CD4-positive, CD25-positive, alpha-beta regulatory T cell (primary cell): Measurements from ENCODE around the gene GIMAP8. TPM values are rescaled to one million over a fixed set of nuclear protein-coding genes. Genes with fewer than 3 reads are reported as not detected.

ENCODE experiments used
- ATAC-seq, 2 donors: fragments of 150-1000 bp; cut with Tn5 transposase; one replicate each; pipeline ENCODE4 v1.10.0; 2021; ENCODE audit warnings: low read depth in 2 of 2, moderate number of reproducible peaks in 2 of 2, moderate library complexity in 1 of 2
- DNase-seq, 3 donors: peaks; one replicate each; pipeline versions ENCODE4 v3.0.0 to v3.0.0-alpha.2; 2012 to 2022; ENCODE audit warnings: mixed read lengths in 1 of 3
- H3K27ac ChIP-seq: one replicate; pipeline ENCODE4 v1.7.0; 2013; ENCODE audit warnings: mild to moderate bottlenecking, low read length; ENCODE audit not compliant: insufficient read depth, poor library complexity, severe bottlenecking
- H3K27me3 ChIP-seq: one replicate; pipeline ENCODE4 v1.7.0; 2013; ENCODE audit warnings: low read length; ENCODE audit not compliant: control insufficient read depth, insufficient read depth
- H3K36me3 ChIP-seq: one replicate; pipeline ENCODE4 v1.7.0; 2013; ENCODE audit warnings: mild to moderate bottlenecking, low read length, moderate library complexity; ENCODE audit not compliant: control insufficient read depth, insufficient read depth
- H3K4me1 ChIP-seq: 2 replicates; pipeline ENCODE4 v1.7.0; 2013; ENCODE audit warnings: mild to moderate bottlenecking, low read length; ENCODE audit not compliant: insufficient read depth, control insufficient read depth, poor library complexity, severe bottlenecking
- H3K4me3 ChIP-seq: one replicate; pipeline ENCODE4 v1.7.0; 2013; ENCODE audit warnings: low read depth, mild to moderate bottlenecking, low read length, moderate library complexity
- H3K9me3 ChIP-seq, 2 experiments: 1 replicate in 1 of 2; 2 replicates in 1 of 2; pipeline ENCODE4 v1.7.0; 2013; ENCODE audit warnings: low read length in 2 of 2, mild to moderate bottlenecking in 1 of 2, moderate library complexity in 1 of 2; ENCODE audit not compliant: control insufficient read depth in 2 of 2
- H3K27ac Mint-ChIP-seq, 3 donors: one replicate each; pipeline ENCODE4 v1.8.0; 2020 to 2022; ENCODE audit warnings: mild to moderate bottlenecking in 3 of 3, mixed read lengths in 3 of 3, moderate library complexity in 2 of 3
- H3K27me3 Mint-ChIP-seq: one replicate; pipeline ENCODE4 v1.8.0; 2022; ENCODE audit warnings: mild to moderate bottlenecking, mixed read lengths
- H3K36me3 Mint-ChIP-seq: one replicate; pipeline ENCODE4 v1.8.0; 2020; ENCODE audit warnings: mixed read lengths
- H3K4me1 Mint-ChIP-seq, 4 donors: one replicate each; pipeline ENCODE4 v1.8.0; 2020 to 2022; ENCODE audit warnings: mixed read lengths in 4 of 4, mild to moderate bottlenecking in 1 of 4
- H3K4me3 Mint-ChIP-seq, 4 donors: one replicate each; pipeline ENCODE4 v1.8.0; 2020 to 2022; ENCODE audit warnings: mild to moderate bottlenecking in 4 of 4, mixed read lengths in 4 of 4, moderate library complexity in 3 of 4
- H3K9me3 Mint-ChIP-seq, 7 donors: one replicate each; pipeline ENCODE4 v1.8.0; 2020 to 2022; ENCODE audit warnings: mixed read lengths in 7 of 7, mild to moderate bottlenecking in 3 of 7, moderate library complexity in 2 of 7
- polyA plus RNA-seq, 4 donors: library from polyadenylated mRNA; unstranded; fragments of 300-500 nt; fragmentation: Illumina TruSeq; gene quantifications; one replicate each; pipeline ENCODE4 v1.2.3, GENCODE V29; 2021
- total RNA-seq: library from RNA; stranded (reverse); gene quantifications from one replicate; pipeline ENCODE4 v1.2.3, GENCODE V29; 2022

Gene GIMAP8
- total RNA-seq (8.0 TPM), polyA plus RNA-seq (10 to 100 TPM; 11.3 to 30.8 (median 18.4) TPM)

DNA sequence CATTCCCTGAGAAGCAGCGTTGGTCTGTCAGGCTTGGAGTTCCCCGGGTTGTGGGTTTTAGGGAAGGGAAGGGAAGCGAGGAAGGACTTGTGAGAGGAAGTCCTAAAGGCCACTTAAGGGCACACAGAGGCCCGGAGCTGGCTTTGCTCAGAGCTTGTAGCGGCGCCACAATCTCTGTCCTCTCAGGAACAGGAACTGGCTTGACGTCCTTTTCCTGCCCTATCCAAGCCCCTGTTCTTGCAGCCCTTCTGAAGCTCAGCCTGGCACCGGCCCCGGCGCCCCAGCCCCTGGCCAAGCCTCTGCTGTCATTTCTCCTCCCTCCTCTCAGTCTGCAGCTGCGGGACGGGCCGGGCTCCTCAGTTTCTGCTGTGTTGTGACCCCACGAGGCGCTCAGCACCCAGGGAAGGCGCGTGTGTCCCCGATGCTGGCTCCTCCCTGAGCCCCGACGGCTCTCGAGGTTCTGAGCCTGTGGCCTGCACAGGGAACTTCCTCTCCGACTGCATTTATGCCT is at the start of gene GIMAP8:
Gene GIMAP8, plus strand, starts transcription at position 140 of the 511 bp plus-strand sequence. CDS start 16,069 bp downstream, outside the sequence.
- H3K27ac Mint-ChIP-seq: peak within 1 kb of the TSS; percentile 86 to 99 (median 95)
- Histone ChIP-seq H3K4me1 (peaks cover 58% of the 10 kb centered on the region), H3K36me3 (no peaks in the 10 kb centered on the region), H3K27ac (peak within 1 kb of the TSS; percentile 78), H3K9me3 (peaks cover 0 to 1% of the 10 kb centered on the region in 2 experiments), H3K27me3 (no peaks in the 10 kb centered on the region), H3K4me3 (peak within 1 kb of the TSS; percentile 99)
- ATAC-seq (peak; percentile 40 to 54), DNase-seq (peak; percentile 15 to 70 (median 48))
- peaks cover 19% of the 10 kb centered on the region for H3K36me3 Mint-ChIP-seq
- peaks cover 0 to 3% (median 0%) of the 10 kb centered on the region in 7 donors for H3K9me3 Mint-ChIP-seq
- H3K4me1 Mint-ChIP-seq: peaks cover 5 to 69% (median 48%) of the 10 kb centered on the region in 4 donors
- H3K4me3 Mint-ChIP-seq: peak within 1 kb of the TSS; percentile 96 to 99 (median 97)
- H3K27me3 Mint-ChIP-seq: no peaks in the 10 kb centered on the region

DNA sequence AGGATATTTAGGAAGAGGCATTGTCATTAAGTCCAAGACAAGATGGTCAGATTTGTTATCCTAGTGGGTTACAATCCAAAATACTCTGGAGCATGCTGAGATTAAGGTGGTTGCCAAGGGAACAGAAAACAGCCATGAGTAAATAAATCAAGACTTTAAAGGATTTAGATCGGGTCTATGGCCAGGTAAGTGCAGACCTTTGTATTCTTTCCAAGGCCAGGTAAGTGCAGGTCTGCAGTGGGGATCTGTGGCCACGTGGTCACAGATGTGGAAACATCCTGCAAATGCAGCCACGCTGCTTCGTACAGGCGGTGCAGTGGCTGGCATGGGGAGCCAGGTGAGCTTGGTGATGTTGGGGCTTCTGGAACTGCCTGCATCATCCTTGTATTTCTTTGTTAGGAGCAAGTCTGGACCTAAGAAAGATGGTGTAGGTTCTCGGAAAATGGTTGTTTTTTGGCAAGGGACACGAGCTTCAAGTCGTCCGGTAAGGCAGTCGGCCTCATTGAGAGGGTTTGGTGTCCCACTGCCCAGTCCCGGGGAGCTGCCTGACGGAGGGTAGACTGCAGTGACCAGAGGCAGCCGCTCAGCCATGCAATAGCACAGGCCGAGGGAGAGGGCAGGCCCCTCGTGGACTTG is 49.5 kb upstream of the GIMAP8 start:
- ATAC-seq: no peak
- H3K36me3 ChIP-seq: no peaks in the 10 kb centered on the region
- no peak for DNase-seq
- H3K9me3 ChIP-seq: no peaks in the 10 kb centered on the region
- H3K27me3 Mint-ChIP-seq: peaks cover 4% of the 10 kb centered on the region
- H3K27ac ChIP-seq: no peak overlapping the region
- no peak overlapping the region for H3K4me3 ChIP-seq
- peak overlapping the region in 3 of 4 donors; percentile 21 to 82 (median 54) for H3K4me3 Mint-ChIP-seq
- H3K27me3 ChIP-seq: no peaks in the 10 kb centered on the region
- H3K4me1 ChIP-seq: peaks cover 20% of the 10 kb centered on the region
- H3K27ac Mint-ChIP-seq: peak overlapping the region in 1 of 3 donors; percentile 75
- no peaks in the 10 kb centered on the region for H3K36me3 Mint-ChIP-seq
- peaks cover 0 to 28% (median 16%) of the 10 kb centered on the region in 4 donors for H3K4me1 Mint-ChIP-seq
- no peaks in the 10 kb centered on the region for H3K9me3 Mint-ChIP-seq

DNA sequence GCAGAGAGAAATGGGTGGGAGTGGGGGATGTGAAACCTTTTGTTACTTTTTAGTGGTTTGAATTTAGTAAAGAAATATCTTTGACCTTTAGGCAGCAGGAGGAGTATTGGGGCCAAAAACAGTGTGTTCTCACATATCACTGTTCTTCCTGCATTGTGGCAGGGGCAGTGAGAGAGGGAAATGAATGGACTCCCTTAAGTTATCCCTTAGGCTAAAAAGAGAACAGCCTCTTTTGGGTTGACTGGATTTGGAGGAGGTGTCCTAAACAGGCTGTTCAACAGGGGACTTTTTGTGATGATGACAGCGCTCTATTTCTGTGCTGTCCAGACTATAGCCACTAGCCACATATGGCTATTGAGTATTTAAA is 49.0 kb upstream of the GIMAP8 start:
- H3K4me3 ChIP-seq: no peak overlapping the region
- Mint-ChIP-seq H3K27ac (no peak overlapping the region), H3K4me3 (peak overlapping the region in 2 of 4 donors; percentile 32 to 82), H3K4me1 (peaks cover 0 to 29% (median 17%) of the 10 kb centered on the region in 4 donors), H3K9me3 (no peaks in the 10 kb centered on the region), H3K27me3 (peaks cover 9% of the 10 kb centered on the region), H3K36me3 (no peaks in the 10 kb centered on the region)
- peaks cover 24% of the 10 kb centered on the region for H3K4me1 ChIP-seq
- no peak overlapping the region for H3K27ac ChIP-seq
- no peaks in the 10 kb centered on the region for H3K36me3 ChIP-seq
- DNase-seq (no peak), ATAC-seq (no peak)
- H3K9me3 ChIP-seq: no peaks in the 10 kb centered on the region
- H3K27me3 ChIP-seq: no peaks in the 10 kb centered on the region

DNA sequence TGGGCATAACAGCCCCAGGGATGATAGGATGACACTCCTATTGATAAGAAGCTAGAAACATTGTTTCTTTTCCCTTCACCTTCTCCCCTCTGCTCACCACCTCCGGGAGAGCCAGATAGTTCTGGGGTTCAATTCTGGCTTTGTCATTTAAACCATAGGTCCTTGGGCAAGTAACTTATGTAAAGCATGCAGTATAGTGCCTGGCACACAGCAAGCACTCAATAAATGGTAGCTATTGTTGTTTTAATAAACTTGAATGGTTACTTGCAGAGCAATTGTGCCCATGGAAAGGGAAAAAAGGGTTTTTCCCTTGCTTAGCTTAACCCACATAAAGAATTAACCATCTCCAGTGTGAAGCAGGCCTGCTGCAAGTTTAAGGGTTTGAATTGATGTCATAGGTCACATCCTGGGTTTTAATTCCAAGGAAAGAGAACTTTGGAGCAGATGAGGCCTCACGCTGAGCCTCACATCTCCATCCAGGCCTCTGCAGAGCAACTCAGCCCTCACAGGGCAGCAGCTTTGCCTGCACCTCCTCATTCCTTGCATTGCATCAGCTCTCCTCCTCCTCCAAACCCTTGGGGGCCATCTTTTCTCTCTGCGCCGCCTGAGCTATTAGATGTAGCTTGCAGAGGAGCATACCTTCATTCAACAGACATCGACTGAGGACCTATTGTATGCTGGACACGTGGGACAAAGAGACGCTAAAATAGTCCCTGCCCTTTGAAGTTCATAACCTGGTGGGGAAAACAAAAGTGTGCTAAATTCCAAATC is 48.4 kb upstream of the GIMAP8 start:
- peak overlapping the region; percentile 29 to 82 (median 72) for H3K4me3 Mint-ChIP-seq
- H3K4me3 ChIP-seq: no peak overlapping the region
- peaks cover 0 to 35% (median 21%) of the 10 kb centered on the region in 4 donors for H3K4me1 Mint-ChIP-seq
- H3K4me1 ChIP-seq: peaks cover 30% of the 10 kb centered on the region
- no peak for ATAC-seq
- no peaks in the 10 kb centered on the region for H3K27me3 ChIP-seq
- H3K27ac ChIP-seq: no peak overlapping the region
- no peaks in the 10 kb centered on the region for H3K9me3 ChIP-seq
- peaks cover 2% of the 10 kb centered on the region for H3K36me3 Mint-ChIP-seq
- no peak for DNase-seq
- no peaks in the 10 kb centered on the region for H3K36me3 ChIP-seq
- peaks cover 9% of the 10 kb centered on the region for H3K27me3 Mint-ChIP-seq
- H3K27ac Mint-ChIP-seq: peak overlapping the region in 2 of 3 donors; percentile 56 to 80
- H3K9me3 Mint-ChIP-seq: peaks cover 0 to under 1% (median 0%) of the 10 kb centered on the region in 7 donors

DNA sequence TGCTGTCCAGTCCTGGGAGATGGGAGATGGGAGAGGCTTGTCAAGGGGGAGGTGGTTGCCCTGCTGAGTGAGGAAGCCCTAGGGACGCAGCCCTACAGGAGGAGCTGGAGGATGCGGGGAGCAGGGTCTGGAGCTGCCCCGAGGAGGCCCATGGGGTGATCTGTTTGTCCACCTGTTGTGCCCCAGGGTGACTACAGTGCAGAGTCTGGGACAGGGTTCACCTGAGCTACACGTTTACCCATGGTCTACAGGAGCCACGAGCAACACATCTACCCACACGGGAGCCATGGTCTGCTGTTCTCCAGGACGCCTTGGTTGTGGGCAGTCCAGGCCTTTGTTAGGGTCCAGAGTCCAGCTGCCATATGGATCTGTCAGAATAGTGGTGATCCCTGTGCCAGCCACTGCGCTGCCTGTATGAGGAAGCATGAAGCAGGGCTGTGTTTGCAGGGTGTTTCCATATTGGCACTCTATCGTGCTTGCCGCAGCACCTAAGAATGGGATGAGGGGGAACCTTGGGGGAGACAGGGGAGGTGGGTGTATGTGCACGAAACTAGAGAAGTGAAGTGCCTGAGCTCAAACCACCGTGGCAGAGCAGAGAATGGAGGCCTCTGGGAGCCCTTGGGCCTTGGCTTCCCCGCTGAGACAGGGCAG is 47.6 kb upstream of the GIMAP8 start:
- DNase-seq: no peak
- H3K9me3 Mint-ChIP-seq: peaks cover 0 to 1% (median 0%) of the 10 kb centered on the region in 7 donors

DNA sequence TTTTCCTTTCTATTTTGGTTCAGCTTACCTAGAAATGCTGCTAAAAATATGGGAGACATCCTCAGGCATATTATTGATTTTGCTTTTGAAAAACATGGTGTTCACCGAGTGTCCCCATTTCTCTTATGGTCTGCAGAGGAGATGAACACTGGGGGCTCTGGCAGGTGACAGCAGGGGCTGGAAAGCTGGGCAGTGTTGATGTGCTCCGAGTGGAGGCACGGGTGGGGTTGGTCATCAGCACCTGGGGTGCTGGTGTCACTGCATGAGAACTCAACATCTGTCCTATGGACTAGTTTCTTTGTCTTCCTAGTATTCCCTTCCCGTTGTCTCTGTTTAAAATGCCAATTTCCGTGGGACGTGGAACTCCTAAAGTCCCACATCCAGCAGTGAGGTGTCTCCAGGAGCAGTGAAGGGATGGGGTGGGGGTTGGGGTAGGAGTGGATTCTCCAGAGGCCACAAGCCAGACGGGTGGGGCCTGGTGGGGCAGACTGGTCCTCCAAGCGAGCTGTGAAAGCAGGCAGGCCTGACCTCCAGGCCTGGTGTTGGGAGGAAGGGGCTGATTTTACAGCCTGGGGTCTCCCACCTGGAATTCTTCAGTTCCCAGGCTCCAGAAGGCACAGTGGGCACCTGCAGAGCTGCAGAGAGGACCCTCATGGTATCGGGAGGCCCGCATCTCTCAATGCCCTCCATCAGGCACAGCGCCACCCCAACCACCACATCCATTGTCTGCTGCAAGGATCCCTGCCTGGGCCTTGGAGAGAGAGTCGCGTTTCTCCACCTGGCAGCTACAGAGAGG is 46.9 kb upstream of the GIMAP8 start:
- peak overlapping the region; percentile 83 for H3K4me3 ChIP-seq

More for the DNA sequence above, 47.6 kb upstream of the GIMAP8 start:
- no peaks in the 10 kb centered on the region for H3K9me3 ChIP-seq
- Mint-ChIP-seq H3K4me1 (peaks cover 0 to 37% (median 24%) of the 10 kb centered on the region in 4 donors), H3K27me3 (peaks cover 9% of the 10 kb centered on the region), H3K27ac (peak overlapping the region; percentile 80 to 83 (median 83)), H3K4me3 (peak overlapping the region; percentile 29 to 82 (median 72)), H3K36me3 (peaks cover 4% of the 10 kb centered on the region)
- H3K4me1 ChIP-seq: peaks cover 33% of the 10 kb centered on the region
- no peak overlapping the region for H3K4me3 ChIP-seq
- H3K36me3 ChIP-seq: no peaks in the 10 kb centered on the region
- no peak for ATAC-seq
- no peaks in the 10 kb centered on the region for H3K27me3 ChIP-seq
- H3K27ac ChIP-seq: no peak overlapping the region

More for the DNA sequence above, 46.9 kb upstream of the GIMAP8 start:
- ATAC-seq (no peak), DNase-seq (no peak)
- H3K27me3 Mint-ChIP-seq: peaks cover 9% of the 10 kb centered on the region
- peak overlapping the region; percentile 84 for H3K27ac ChIP-seq
- H3K9me3 Mint-ChIP-seq: peaks cover 0 to 1% (median 0%) of the 10 kb centered on the region in 7 donors
- H3K27ac Mint-ChIP-seq: peak overlapping the region; percentile 82 to 95 (median 85)
- no peaks in the 10 kb centered on the region for H3K27me3 ChIP-seq
- peaks cover under 1% of the 10 kb centered on the region for H3K36me3 ChIP-seq
- H3K4me3 Mint-ChIP-seq: peak overlapping the region; percentile 82 to 99 (median 94)
- peaks cover 0 to 40% (median 25%) of the 10 kb centered on the region in 4 donors for H3K4me1 Mint-ChIP-seq
- peaks cover 33% of the 10 kb centered on the region for H3K4me1 ChIP-seq
- H3K36me3 Mint-ChIP-seq: peaks cover 6% of the 10 kb centered on the region
- no peaks in the 10 kb centered on the region for H3K9me3 ChIP-seq
